Measurements from ENCODE around the gene SERPINA4.

SERPINA4 gene

GRCh38 chr14:94619297-94619696 is 58.1 kb downstream of the SERPINA4 start:
- no peak for DNase-seq

All from KG1 (cell line).